SK-N-SH treated with all-trans-retinoic acid at 6 μM for 48 hours (cell line): ENCODE results near the gene DLX1.

Experiments
- ATAC-seq: fragments of 200-7000 bp; cut with Tn5 transposase; 3 replicates; pipeline ENCODE4 v1.9.1; 2020; ENCODE audit warnings: mild to moderate bottlenecking, moderate library complexity
- BACH2 ChIP-seq: fragments of 250-450 bp; sonication (Bioruptor Pico); IDR thresholded peaks from 2 replicates; pipeline ENCODE4 v1.9.0; 2021; ENCODE audit warnings: mild to moderate bottlenecking, borderline replicate concordance
- CSDC2 ChIP-seq: fragments of 250-450 bp; sonication (Bioruptor Pico); IDR thresholded peaks from 2 replicates; pipeline ENCODE4 v1.5.0; 2020; ENCODE audit warnings: mild to moderate bottlenecking, moderate library complexity
- ESRRG ChIP-seq: fragments of 250-450 bp; sonication (Bioruptor Pico); IDR thresholded peaks from 2 replicates; pipeline ENCODE4 v1.6.1; 2021; ENCODE audit warnings: mild to moderate bottlenecking
- GLIS3 ChIP-seq: fragments of 250-450 bp; sonication (Bioruptor Pico); IDR thresholded peaks from 2 replicates; pipeline ENCODE4 v1.5.0; 2020; ENCODE audit warnings: mild to moderate bottlenecking, moderate library complexity
- OSR1 ChIP-seq: fragments of 250-450 bp; sonication (Bioruptor Pico); IDR thresholded peaks from 2 replicates; pipeline ENCODE4 v1.8.0; 2022; ENCODE audit warnings: moderate library complexity, mild to moderate bottlenecking, inconsistent platforms
- PPARA ChIP-seq: fragments of 250-450 bp; sonication (Bioruptor Pico); IDR thresholded peaks from 2 replicates; pipeline ENCODE4 v1.5.0; 2020; ENCODE audit warnings: mild to moderate bottlenecking, borderline replicate concordance
- RARB ChIP-seq: fragments of 250-450 bp; sonication (Bioruptor Pico); IDR thresholded peaks from 2 replicates; pipeline ENCODE4 v1.8.0; 2021; ENCODE audit warnings: mild to moderate bottlenecking, moderate library complexity
- SNAI2 ChIP-seq: fragments of 250-450 bp; sonication (Bioruptor Pico); IDR thresholded peaks from 2 replicates; pipeline ENCODE4 v1.5.0; 2020; ENCODE audit warnings: mild to moderate bottlenecking, moderate library complexity
- TCF4 ChIP-seq: fragments of 250-450 bp; sonication (Bioruptor Pico); IDR thresholded peaks from 2 replicates; pipeline ENCODE4 v1.8.0; 2021; ENCODE audit warnings: mild to moderate bottlenecking, moderate library complexity, borderline replicate concordance
- TOX ChIP-seq: fragments of 250-450 bp; sonication (Bioruptor Pico); IDR thresholded peaks from 2 replicates; pipeline ENCODE4 v1.8.0; 2021; ENCODE audit warnings: mild to moderate bottlenecking, moderate library complexity, borderline replicate concordance
- ZC3H10 ChIP-seq: fragments of 250-450 bp; sonication (Bioruptor Pico); IDR thresholded peaks from 2 replicates; pipeline ENCODE4 v1.5.1; 2021; ENCODE audit warnings: mild to moderate bottlenecking, moderate library complexity
- ZFP30 ChIP-seq: fragments of 450-650 bp; formaldehyde crosslinking; IDR thresholded peaks from 2 replicates; pipeline ENCODE4 v1.5.0; 2022; ENCODE audit warnings: mild to moderate bottlenecking, moderate library complexity
- ZNF565 ChIP-seq: fragments of 450-650 bp; formaldehyde crosslinking; conservative IDR thresholded peaks from 2 replicates; pipeline ENCODE4 v1.5.0; 2020; ENCODE audit warnings: low read depth, mild to moderate bottlenecking, moderate library complexity
- ZNF70 ChIP-seq: fragments of 450-650 bp; formaldehyde crosslinking; IDR thresholded peaks from 2 replicates; pipeline ENCODE4 v1.5.0; 2020; ENCODE audit warnings: mild to moderate bottlenecking, moderate library complexity
- ZNF8 ChIP-seq: fragments of 450-650 bp; formaldehyde crosslinking; IDR thresholded peaks from 2 replicates; pipeline ENCODE4 v1.5.0; 2020; ENCODE audit warnings: mild to moderate bottlenecking, moderate library complexity
- TF ChIP-seq, protein P1 (sequence below): fragments of 250-450 bp; sonication (Bioruptor Pico); IDR thresholded peaks from 2 replicates; pipeline ENCODE4 v1.8.0; 2021; ENCODE audit warnings: low read depth, mild to moderate bottlenecking, moderate library complexity, borderline replicate concordance
- TF ChIP-seq, protein P2 (sequence below): fragments of 250-450 bp; sonication (Bioruptor Pico); IDR thresholded peaks from 2 replicates; pipeline ENCODE4 v1.5.0; 2020; ENCODE audit warnings: mild to moderate bottlenecking, moderate library complexity
- TF ChIP-seq, protein P3 (sequence below): fragments of 250-450 bp; sonication (Bioruptor Pico); IDR thresholded peaks from 2 replicates; pipeline ENCODE4 v1.5.1; 2021; ENCODE audit warnings: mild to moderate bottlenecking, moderate library complexity

Gene DLX1

DNA sequence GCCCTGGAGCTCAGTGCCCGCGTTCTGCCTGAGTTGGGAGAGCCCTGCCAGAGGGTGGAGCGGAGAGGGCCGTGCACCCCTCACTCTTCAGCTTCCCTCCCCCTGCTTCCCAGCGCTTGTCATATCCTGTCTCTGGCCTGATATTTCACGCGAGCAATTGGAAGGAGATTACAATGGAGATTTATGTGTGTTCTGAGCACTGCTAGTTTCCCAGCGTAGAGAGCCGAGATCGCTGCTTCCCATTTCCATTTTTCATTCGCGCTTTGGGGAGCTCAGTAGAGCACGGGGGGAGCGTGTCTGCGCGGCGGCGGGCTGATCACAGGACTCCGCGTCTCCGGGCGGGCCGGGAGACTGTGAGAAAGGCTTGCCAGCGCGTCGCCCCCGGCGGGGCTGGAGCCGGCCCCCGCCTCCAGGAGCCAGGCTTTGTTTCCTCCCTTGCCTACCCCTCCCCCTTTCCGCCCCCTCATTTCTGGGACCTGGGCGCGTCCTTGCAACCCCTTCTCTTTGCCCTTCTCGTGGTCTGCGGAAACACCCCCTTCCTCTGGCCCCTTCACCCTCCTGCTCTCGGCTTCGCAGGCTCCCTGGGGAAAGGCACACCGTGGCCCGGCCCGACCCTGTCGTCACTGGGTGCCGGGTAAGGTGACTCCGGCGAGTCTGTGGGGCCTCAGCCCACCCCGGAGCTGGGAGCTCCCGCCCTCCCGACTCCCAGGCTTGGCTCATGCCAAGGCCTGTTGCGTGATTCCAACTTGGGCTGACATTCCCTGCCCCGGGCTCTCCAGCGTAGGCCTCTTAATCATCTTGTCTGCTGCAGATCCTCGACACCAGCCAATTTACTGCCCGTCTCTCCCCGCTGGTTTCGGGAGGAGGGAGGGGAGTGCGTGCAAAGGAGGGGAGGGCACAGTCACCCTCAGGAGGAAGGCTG is 11.6 kb downstream of the DLX1 start (continued):
- TF ChIP-seq, protein P1, sequence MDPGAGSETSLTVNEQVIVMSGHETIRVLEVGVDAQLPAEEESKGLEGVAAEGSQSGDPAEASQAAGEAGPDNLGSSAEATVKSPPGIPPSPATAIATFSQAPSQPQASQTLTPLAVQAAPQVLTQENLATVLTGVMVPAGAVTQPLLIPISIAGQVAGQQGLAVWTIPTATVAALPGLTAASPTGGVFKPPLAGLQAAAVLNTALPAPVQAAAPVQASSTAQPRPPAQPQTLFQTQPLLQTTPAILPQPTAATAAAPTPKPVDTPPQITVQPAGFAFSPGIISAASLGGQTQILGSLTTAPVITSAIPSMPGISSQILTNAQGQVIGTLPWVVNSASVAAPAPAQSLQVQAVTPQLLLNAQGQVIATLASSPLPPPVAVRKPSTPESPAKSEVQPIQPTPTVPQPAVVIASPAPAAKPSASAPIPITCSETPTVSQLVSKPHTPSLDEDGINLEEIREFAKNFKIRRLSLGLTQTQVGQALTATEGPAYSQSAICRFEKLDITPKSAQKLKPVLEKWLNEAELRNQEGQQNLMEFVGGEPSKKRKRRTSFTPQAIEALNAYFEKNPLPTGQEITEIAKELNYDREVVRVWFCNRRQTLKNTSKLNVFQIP (CRISPR knock-in tag), result no peak
- TF ChIP-seq ZFP30 (CRISPR knock-in tag), result no peak

DNA sequence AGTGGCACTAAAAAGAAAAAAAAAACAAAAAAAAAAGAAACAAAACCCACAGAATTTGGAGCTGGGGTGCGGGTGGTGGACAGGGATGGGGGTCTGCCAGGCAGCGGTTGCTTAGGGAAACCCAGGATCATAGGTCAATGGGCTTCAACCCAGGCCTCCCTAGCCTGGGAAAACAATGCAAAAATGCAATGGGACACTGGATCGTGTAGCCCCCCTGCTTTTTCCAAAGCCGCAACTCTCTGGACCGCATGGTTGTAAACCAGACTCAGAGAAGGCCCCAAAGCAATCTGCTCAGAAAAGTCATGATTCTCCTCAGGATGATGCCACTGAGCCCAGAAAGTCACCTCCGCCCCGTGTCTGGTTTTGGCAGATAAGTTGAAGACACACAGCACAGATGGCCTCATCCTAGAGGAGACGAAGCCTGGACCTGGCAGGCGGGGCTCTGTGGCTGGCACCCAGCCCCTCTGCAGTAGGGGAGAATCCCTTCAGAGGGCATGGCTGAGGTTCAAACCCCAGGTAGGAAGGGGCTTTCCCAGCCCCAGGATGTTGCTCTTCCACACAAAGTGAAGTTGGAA is 12.3 kb downstream of the DLX1 start:
- no peak for TF ChIP-seq CSDC2 (CRISPR knock-in tag)
- TF ChIP-seq ZNF8 (CRISPR knock-in tag), result no peak
- no peak for TF ChIP-seq ZFP30 (CRISPR knock-in tag)
- no peak for TF ChIP-seq BACH2 (CRISPR knock-in tag)
- TF ChIP-seq SNAI2 (CRISPR knock-in tag), result no peak
- TF ChIP-seq, protein P2, sequence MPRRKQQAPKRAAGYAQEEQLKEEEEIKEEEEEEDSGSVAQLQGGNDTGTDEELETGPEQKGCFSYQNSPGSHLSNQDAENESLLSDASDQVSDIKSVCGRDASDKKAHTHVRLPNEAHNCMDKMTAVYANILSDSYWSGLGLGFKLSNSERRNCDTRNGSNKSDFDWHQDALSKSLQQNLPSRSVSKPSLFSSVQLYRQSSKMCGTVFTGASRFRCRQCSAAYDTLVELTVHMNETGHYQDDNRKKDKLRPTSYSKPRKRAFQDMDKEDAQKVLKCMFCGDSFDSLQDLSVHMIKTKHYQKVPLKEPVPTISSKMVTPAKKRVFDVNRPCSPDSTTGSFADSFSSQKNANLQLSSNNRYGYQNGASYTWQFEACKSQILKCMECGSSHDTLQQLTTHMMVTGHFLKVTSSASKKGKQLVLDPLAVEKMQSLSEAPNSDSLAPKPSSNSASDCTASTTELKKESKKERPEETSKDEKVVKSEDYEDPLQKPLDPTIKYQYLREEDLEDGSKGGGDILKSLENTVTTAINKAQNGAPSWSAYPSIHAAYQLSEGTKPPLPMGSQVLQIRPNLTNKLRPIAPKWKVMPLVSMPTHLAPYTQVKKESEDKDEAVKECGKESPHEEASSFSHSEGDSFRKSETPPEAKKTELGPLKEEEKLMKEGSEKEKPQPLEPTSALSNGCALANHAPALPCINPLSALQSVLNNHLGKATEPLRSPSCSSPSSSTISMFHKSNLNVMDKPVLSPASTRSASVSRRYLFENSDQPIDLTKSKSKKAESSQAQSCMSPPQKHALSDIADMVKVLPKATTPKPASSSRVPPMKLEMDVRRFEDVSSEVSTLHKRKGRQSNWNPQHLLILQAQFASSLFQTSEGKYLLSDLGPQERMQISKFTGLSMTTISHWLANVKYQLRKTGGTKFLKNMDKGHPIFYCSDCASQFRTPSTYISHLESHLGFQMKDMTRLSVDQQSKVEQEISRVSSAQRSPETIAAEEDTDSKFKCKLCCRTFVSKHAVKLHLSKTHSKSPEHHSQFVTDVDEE (CRISPR knock-in tag), result no peak
- no peak for TF ChIP-seq ZC3H10
- TF ChIP-seq PPARA (CRISPR knock-in tag), result no peak
- no peak for TF ChIP-seq ZNF565
- no peak for TF ChIP-seq TCF4 (CRISPR knock-in tag)
- no peak for TF ChIP-seq GLIS3 (CRISPR knock-in tag)
- no peak for TF ChIP-seq OSR1
- no peak for TF ChIP-seq RARB
- ATAC-seq, result no peak

DNA sequence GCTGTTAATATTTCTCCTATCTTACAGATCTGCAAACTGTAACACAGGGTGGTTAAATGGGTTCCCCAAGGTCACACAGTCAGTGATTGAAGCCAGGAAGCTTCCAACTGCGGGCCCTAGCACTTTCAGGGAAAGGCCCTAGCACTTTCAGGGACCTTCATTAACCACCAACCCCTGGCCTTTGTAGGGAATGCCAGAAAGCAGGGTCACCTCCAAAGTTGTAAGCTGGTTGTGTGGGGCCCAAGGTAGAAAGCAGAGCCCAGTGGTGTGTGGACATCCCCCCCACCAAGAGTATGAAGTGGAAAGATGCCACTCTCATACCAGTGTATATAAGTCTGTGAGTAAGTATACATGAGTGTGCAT is 13.0 kb downstream of the DLX1 start:
- TF ChIP-seq TOX (CRISPR knock-in tag), result no peak
- TF ChIP-seq CSDC2 (CRISPR knock-in tag), result no peak
- TF ChIP-seq TCF4 (CRISPR knock-in tag), result no peak
- no peak for TF ChIP-seq ZNF70 (CRISPR knock-in tag)
- TF ChIP-seq, protein P1 (CRISPR knock-in tag), result no peak
- TF ChIP-seq OSR1, result no peak
- TF ChIP-seq, protein P3, sequence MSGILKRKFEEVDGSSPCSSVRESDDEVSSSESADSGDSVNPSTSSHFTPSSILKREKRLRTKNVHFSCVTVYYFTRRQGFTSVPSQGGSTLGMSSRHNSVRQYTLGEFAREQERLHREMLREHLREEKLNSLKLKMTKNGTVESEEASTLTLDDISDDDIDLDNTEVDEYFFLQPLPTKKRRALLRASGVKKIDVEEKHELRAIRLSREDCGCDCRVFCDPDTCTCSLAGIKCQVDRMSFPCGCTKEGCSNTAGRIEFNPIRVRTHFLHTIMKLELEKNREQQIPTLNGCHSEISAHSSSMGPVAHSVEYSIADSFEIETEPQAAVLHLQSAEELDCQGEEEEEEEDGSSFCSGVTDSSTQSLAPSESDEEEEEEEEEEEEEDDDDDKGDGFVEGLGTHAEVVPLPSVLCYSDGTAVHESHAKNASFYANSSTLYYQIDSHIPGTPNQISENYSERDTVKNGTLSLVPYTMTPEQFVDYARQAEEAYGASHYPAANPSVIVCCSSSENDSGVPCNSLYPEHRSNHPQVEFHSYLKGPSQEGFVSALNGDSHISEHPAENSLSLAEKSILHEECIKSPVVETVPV (CRISPR knock-in tag), result no peak
- TF ChIP-seq RARB, result no peak
- no peak for TF ChIP-seq ZNF8 (CRISPR knock-in tag)
- TF ChIP-seq, protein P2 (CRISPR knock-in tag), result no peak
- no peak for TF ChIP-seq SNAI2 (CRISPR knock-in tag)
- TF ChIP-seq ESRRG, result no peak

More for the DNA sequence above, 13.0 kb downstream of the DLX1 start:
- ATAC-seq, result no peak
